Activated T-cell treated with anti-CD3 and anti-CD28 coated beads for 48 hours (primary cell): ENCODE results near the gene MPDZ.

Experiments used
- DNase-seq: peaks from one replicate; pipeline ENCODE4 v3.0.0-alpha.2; 2020; ENCODE audit warnings: low read depth

The MPDZ gene

GRCh38 chr9:13137426-13137825 is 142.1 kb downstream of the MPDZ start:
- no peak for DNase-seq

DNA sequence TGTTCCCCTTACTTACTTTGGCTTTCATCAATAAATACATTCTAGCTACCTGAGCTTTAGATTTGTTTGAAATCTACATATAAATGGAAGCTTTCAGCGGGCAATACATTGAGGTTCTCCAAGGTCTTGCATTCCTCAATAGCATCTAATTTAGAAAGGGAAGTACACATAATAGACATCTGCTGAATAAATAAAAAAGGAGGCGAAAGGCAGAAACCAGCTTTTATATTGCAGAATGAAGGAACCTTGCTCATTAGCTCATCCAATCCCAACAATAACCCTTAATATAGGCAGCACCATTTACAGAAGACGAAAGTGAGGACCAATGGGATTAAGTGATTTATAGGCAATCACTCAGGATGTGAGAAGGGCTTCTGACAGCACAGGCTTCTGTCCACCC is 147.5 kb downstream of the MPDZ start:
- DNase-seq: no peak

DNA sequence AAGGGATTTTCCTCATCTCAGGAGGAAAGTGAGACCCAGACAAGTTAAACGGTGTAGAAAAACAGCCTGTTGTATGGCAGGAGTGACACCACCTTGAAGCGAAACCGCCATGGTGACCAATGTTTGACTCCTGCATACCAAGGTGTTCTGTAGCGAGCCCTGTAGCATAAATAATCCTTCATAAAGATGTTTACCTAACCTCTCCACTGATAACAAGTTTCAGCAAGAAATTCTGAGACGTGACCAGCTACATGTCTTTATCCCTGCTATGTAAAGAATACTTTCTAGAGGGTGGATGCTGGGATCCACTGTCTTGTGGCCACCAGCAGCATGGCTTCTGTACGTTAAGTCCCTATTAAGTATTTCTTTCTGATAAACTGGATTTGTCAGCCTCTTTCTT is 148.1 kb downstream of the MPDZ start:
- DNase-seq: no peak

- no peak for DNase-seq
Observed at GRCh38 chr9:13128266-13128860, 151.1 kb downstream of the MPDZ start.

- no peak for DNase-seq
Observed at GRCh38 chr9:13127131-13127530, 152.4 kb downstream of the MPDZ start.

GRCh38 chr9:13125261-13125660 is 154.2 kb downstream of the MPDZ start:
- no peak for DNase-seq

GRCh38 chr9:13122756-13123369 is 156.6 kb downstream of the MPDZ start:
- no peak for DNase-seq

- no peak for DNase-seq
Observed at GRCh38 chr9:13118313-13118712, 161.2 kb downstream of the MPDZ start.

- DNase-seq: no peak
Observed at GRCh38 chr9:13116292-13116691, 163.2 kb downstream of the MPDZ start.

GRCh38 chr9:13113751-13114150 is 165.7 kb downstream of the MPDZ start:
- DNase-seq: no peak

GRCh38 chr9:13113216-13113615 is 166.3 kb downstream of the MPDZ start:
- no peak for DNase-seq

- no peak for DNase-seq
Observed at GRCh38 chr9:13111778-13112177, 167.7 kb downstream of the MPDZ start.

DNA sequence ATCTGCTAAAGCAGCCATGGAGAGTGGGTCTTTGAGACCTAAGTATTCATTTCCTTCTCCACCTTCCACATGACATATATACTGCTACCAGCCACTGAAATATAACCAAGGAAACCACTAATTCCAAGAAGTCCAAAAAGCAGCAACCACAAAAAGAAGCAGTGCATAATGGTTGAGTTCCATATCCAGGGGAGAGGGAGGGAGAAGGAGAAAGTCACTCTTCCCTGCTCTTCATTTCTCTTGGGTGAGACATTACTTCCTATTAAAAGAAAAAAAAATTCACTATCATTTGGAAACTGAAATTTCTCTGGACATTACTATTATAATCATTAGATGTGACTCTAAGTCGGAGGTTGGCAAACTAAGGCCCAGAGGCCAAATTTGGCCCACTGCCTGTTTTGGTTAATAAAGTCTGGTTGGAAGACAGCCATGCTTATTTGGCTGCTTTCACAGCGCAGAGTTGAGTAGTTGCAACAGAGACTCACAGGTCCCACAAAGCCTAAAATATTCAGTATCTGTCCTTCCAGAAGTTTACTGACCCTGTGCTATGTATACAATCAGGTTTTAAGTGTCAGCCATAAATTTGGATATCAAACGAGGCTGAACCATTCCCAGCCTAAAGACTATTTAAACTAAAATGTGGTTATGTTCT is 168.6 kb downstream of the MPDZ start:
- no peak for DNase-seq

GRCh38 chr9:13109781-13110180 is 169.7 kb downstream of the MPDZ start:
- DNase-seq: no peak

DNA sequence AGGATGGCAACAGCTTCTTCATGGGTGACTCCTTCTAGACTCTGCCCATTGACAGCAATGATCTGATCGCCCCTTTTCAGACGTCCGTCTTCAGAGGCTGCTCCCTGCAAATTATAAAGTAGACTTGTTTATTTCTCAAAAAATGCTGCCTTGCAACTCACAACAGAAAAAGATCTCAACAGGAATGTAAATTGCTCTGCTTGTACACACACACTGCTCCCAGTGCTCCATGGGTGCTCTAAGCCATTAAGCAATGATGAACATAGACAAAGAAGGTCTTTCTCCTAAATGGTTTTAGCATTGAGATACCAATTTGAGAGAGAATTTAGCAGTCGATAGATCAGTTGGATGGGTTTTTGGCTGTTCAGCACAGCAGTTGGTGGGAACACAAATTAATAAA is 172.5 kb downstream of the MPDZ start:
- DNase-seq: no peak

DNA sequence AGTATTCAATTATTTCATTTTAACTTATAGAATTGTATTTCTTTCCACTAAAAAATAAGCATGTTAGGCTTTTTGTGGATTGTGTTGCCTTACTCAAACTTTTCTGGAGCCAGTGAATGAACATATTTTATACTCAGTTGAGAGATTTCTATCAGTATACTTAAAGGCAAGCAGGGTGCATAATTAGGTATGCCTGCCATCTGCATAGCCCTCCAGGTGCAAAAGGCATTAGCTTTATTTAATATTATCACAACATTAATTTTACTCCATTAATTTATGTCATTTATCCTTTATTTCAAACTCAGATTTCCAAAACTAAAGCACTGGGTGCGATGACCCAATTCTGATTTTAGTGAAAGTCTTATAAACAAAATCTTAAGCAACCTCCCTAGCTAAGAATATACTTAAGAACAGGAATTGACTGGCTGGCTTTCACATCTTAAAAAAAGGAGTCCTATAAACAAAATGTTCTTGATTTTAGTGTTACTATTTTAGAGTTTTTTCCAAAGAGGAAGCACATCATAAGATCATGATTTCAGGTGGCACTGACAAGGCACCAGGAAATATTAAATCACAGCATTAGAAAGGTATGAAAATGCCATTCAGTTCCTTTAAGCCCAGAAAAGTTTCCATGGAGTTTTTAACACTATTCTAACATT is 178.4 kb downstream of the MPDZ start:
- DNase-seq: no peak

DNA sequence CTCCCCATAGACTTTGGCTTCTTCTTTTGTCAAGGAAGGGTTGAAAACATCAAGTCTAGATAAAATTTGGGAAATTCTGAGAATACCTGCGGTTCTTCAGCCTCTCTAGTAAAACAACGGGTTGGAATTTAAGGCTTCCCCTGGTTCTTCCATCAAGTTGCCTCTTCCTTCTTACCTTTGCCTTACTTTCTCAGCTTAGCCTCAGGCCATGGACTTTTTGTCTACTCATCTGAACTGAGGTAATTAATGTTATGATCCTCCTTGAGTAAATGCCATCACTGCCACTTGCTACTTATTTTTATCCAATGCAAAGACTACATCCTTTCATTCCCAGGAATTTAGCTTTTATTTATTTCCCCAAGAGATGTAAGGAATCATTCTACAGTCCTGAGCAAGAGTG is 184.4 kb downstream of the MPDZ start:
- DNase-seq: no peak

DNA sequence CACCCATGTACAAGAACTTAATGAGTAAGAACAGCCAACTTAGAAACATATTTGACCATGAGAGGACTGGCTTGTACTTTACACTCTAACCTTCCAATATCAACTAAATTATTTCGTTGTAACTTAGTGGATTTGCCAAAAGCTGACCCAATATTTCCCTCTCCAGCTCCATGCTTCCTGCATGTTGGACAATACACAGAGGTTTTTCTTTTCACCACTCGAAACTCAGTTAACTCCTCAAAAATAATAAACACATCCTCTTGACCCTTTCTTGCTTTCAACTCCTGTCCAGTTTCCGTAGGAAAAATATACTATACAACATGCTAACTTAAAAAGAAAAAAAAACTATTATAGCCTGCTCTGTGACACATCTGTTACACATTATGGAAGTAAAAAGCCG is 188.9 kb downstream of the MPDZ start:
- DNase-seq: no peak

- DNase-seq: no peak
Observed at GRCh38 chr9:13089666-13090065, 189.8 kb downstream of the MPDZ start.

DNA sequence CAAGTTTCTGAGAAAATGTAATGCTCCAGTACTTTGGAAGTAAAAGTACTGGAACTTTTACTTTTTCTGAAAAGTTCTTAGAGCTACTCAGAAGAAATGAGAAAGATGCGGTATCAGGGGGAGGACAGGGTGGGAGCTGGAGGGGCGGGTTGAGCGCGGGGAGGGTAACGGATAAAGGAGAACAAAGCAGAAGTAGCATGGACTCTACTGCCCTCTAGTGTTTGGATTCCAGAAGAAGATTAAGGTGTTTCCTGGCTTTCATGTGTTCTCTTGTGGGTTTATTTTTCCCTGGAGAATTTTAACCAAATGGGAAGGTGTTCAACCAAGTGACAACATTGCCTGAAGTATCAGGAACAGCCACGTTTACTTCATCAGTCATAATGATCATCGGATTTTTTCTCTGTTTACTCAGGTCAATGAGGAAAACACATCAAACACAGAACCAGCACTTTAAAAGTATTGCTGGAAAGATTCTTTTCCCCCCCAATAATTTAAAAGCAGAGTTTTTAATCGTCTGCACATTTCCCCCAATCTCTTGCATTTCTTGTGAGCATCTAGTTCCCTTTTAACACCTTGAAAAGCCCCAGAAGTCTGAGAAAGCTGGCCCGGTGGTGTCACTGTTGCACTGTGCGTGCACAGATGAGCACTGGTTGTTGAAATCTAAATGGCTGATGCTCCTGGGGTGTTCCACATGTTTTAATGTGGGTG is 190.6 kb downstream of the MPDZ start:
- DNase-seq: no peak

- DNase-seq: no peak
Observed at GRCh38 chr9:13083963-13084528, 195.4 kb downstream of the MPDZ start.

- no peak for DNase-seq
Observed at GRCh38 chr9:13083366-13083765, 196.1 kb downstream of the MPDZ start.
